GM21529 (cell line): ENCODE measurements around the gene ATG10.
"Not testable (repeated sequence)": the region's sequence is repeated elsewhere in the genome, so short reads cannot be mapped to it uniquely, and the experiment has no call there.

ENCODE experiments used
- ATAC-seq: cut with Tn5 transposase; IDR thresholded peaks from one replicate; pipeline ENCODE4 v1.9.1; 2021; ENCODE audit not compliant: unreplicated experiment

ATG10 gene

GRCh38 chr5:82115858-82116257 is 144.0 kb downstream of the ATG10 start:
- no peak for ATAC-seq

GRCh38 chr5:82119889-82120288 is 148.1 kb downstream of the ATG10 start:
- ATAC-seq = no peak

- no peak for ATAC-seq
Measured at GRCh38 chr5:82129723-82130285, 158.0 kb downstream of the ATG10 start.

- no peak for ATAC-seq
Measured at GRCh38 chr5:82130602-82131001, 158.8 kb downstream of the ATG10 start.

- ATAC-seq = no peak
Measured at GRCh38 chr5:82137205-82137604, 165.4 kb downstream of the ATG10 start.

- ATAC-seq = not testable (repeated sequence)
Measured at GRCh38 chr5:82139837-82140236, 168.0 kb downstream of the ATG10 start.

- ATAC-seq = no peak
Measured at GRCh38 chr5:82142217-82142841, 170.5 kb downstream of the ATG10 start.

- ATAC-seq = no peak
Measured at GRCh38 chr5:82142928-82143577, 171.2 kb downstream of the ATG10 start.

GRCh38 chr5:82147860-82148573 is 176.2 kb downstream of the ATG10 start:
- no peak for ATAC-seq

- no peak for ATAC-seq
Measured at GRCh38 chr5:82149434-82149833, 177.6 kb downstream of the ATG10 start.

GRCh38 chr5:82150559-82150958 is 178.7 kb downstream of the ATG10 start:
- no peak for ATAC-seq

GRCh38 chr5:82151204-82151603 is 179.4 kb downstream of the ATG10 start:
- ATAC-seq = no peak

GRCh38 chr5:82151662-82152061 is 179.8 kb downstream of the ATG10 start:
- no peak for ATAC-seq

- ATAC-seq = no peak
Measured at GRCh38 chr5:82152978-82153481, 181.2 kb downstream of the ATG10 start.

- no peak for ATAC-seq
Measured at GRCh38 chr5:82154776-82155175, 183.0 kb downstream of the ATG10 start.

GRCh38 chr5:82155305-82155704 is 183.5 kb downstream of the ATG10 start:
- no peak for ATAC-seq

GRCh38 chr5:82156874-82157273 is 185.1 kb downstream of the ATG10 start:
- no peak for ATAC-seq

- no peak for ATAC-seq
Measured at GRCh38 chr5:82158755-82159413, 187.1 kb downstream of the ATG10 start.

GRCh38 chr5:82160948-82161347 is 189.1 kb downstream of the ATG10 start:
- no peak for ATAC-seq

GRCh38 chr5:82162573-82162972 is 190.8 kb downstream of the ATG10 start:
- no peak for ATAC-seq
